Activated CD8-positive, alpha-beta T cell treated with anti-CD3 and anti-CD28 coated beads for 36 hours (primary cell): ENCODE results near the gene ZNF555. TPM values are rescaled to one million over a fixed set of nuclear protein-coding genes. Genes with fewer than 3 reads are reported as not detected.
A peak's percentile ranks its signal among the peaks of the same experiment; 100 is the strongest.

Experiments
- ATAC-seq: fragments of 200-7000 bp; cut with Tn5 transposase; one replicate; pipeline ENCODE4 v1.10.0; 2021; ENCODE audit warnings: mild to moderate bottlenecking, moderate library complexity
- CTCF ChIA-PET: fragments of 350-600 bp; sonication (Branson Sonifier 250); formaldehyde crosslinking; loops from one replicate; lab custom pipeline; 2021; ENCODE audit warnings: antibody characterized with exemption; lab: Charles Lee
- POLR2A ChIA-PET: fragments of 350-600 bp; sonication (Branson Sonifier 250); formaldehyde crosslinking; loops from one replicate; lab custom pipeline; 2021; ENCODE audit warnings: antibody characterized with exemption; lab: Charles Lee
- DNase-seq: peaks from one replicate; pipeline ENCODE4 v3.0.0-alpha.2; 2020
- H3K27ac Mint-ChIP-seq: one replicate; pipeline ENCODE4 v1.8.0; 2021; ENCODE audit warnings: mild to moderate bottlenecking, mixed read lengths
- H3K27me3 Mint-ChIP-seq: one replicate; pipeline ENCODE4 v1.8.0; 2021; ENCODE audit warnings: mixed read lengths
- H3K36me3 Mint-ChIP-seq: one replicate; pipeline ENCODE4 v1.8.0; 2021; ENCODE audit warnings: low read depth, mixed read lengths
- H3K4me1 Mint-ChIP-seq: one replicate; pipeline ENCODE4 v1.8.0; 2021; ENCODE audit warnings: low read depth, mixed read lengths
- H3K4me3 Mint-ChIP-seq: one replicate; pipeline ENCODE4 v1.8.0; 2021; ENCODE audit warnings: mild to moderate bottlenecking, moderate library complexity, mixed read lengths
- H3K9me3 Mint-ChIP-seq: one replicate; pipeline ENCODE4 v1.8.0; 2021; ENCODE audit warnings: mixed read lengths
- CTCF ChIP-seq: fragments of 200-600 bp; IDR thresholded peaks from one replicate; pipeline ENCODE4 v1.8.0; 2022; ENCODE audit warnings: antibody characterized with exemption, mild to moderate bottlenecking
- intact Hi-C: fragments of 100-400 bp; cut with micrococcal nuclease; formaldehyde crosslinking; loops from one replicate; pipeline ENCODE4 v1.10.0; 2022
- total RNA-seq, 2 experiments: library from RNA; stranded (reverse); gene quantifications; one replicate each; pipeline ENCODE4 v1.2.3, GENCODE V29; 2021

ZNF555 gene
- total RNA-seq, 2 experiments from 2014 or later: 1.5 to 2.1 TPM

GRCh38 chr19:2804156-2805004 lies 36.9 kb upstream of the ZNF555 start:
- TF ChIP-seq CTCF: no peak
- Mint-ChIP-seq H3K9me3 (no peaks in the 10 kb centered on the region), H3K36me3 (peaks cover 29% of the 10 kb centered on the region), H3K27ac (no peak overlapping the region), H3K4me3 (no peak overlapping the region), H3K27me3 (no peaks in the 10 kb centered on the region), H3K4me1 (peaks cover 5% of the 10 kb centered on the region)
- ATAC-seq: no peak
- intact Hi-C loops: no loop called here
- POLR2A ChIA-PET: no interaction called here
- CTCF ChIA-PET: no interaction called here
- DNase-seq: peak; percentile 11

- CTCF ChIA-PET: no interaction called here
- intact Hi-C loops: no loop called here
- no peak for TF ChIP-seq CTCF
- no peaks in the 10 kb centered on the region for H3K27me3 Mint-ChIP-seq
- peaks cover 29% of the 10 kb centered on the region for H3K36me3 Mint-ChIP-seq
- DNase-seq: no peak
- no peak for ATAC-seq
- H3K4me3 Mint-ChIP-seq: no peak overlapping the region
- POLR2A ChIA-PET: no interaction called here
- H3K4me1 Mint-ChIP-seq: peaks cover 5% of the 10 kb centered on the region
- H3K27ac Mint-ChIP-seq: no peak overlapping the region
- H3K9me3 Mint-ChIP-seq: no peaks in the 10 kb centered on the region
Observed at GRCh38 chr19:2805261-2805900, 35.9 kb upstream of the ZNF555 start.

- Mint-ChIP-seq H3K36me3 (peaks cover 27% of the 10 kb centered on the region), H3K4me1 (peaks cover 5% of the 10 kb centered on the region), H3K27me3 (no peaks in the 10 kb centered on the region), H3K9me3 (no peaks in the 10 kb centered on the region), H3K4me3 (no peak overlapping the region), H3K27ac (no peak overlapping the region)
- ChIA-PET POLR2A (no interaction called here), CTCF (no interaction called here)
- ATAC-seq: no peak
- DNase-seq: no peak
- TF ChIP-seq CTCF: no peak
- intact Hi-C loops: no loop called here
Observed at GRCh38 chr19:2805991-2806649, 35.2 kb upstream of the ZNF555 start.

GRCh38 chr19:2806736-2807378 lies 34.4 kb upstream of the ZNF555 start:
- H3K9me3 Mint-ChIP-seq: no peaks in the 10 kb centered on the region
- no peak overlapping the region for H3K4me3 Mint-ChIP-seq
- ChIA-PET CTCF (no interaction called here), POLR2A (no interaction called here)
- H3K27me3 Mint-ChIP-seq: no peaks in the 10 kb centered on the region
- no peak for TF ChIP-seq CTCF
- peaks cover 5% of the 10 kb centered on the region for H3K4me1 Mint-ChIP-seq
- ATAC-seq (no peak), DNase-seq (no peak)
- peaks cover 22% of the 10 kb centered on the region for H3K36me3 Mint-ChIP-seq
- intact Hi-C loops: no loop called here
- no peak overlapping the region for H3K27ac Mint-ChIP-seq
